IMR-90 (cell line): Measurements from ENCODE around the gene RAB11FIP4. TPM values are rescaled to one million over a fixed set of nuclear protein-coding genes. Genes with fewer than 3 reads are reported as not detected.

Experiments used
- ATAC-seq: fragments of 200-7000 bp; cut with Tn5 transposase; 2 replicates; pipeline ENCODE4 v1.9.1; 2020; ENCODE audit warnings: low read depth, mild to moderate bottlenecking, moderate library complexity
- BruUV-seq: library from RNA; stranded (reverse); fragments of 400-500 nt; replicated peaks from 2 replicates; lab custom pipeline; 2021; lab: Mats Ljungman, UMichigan
- CTCF ChIA-PET: fragments of 300-600 bp; formaldehyde crosslinking; extraction: SDS; loops from one replicate; lab custom pipeline; 2021; ENCODE audit warnings: antibody characterized with exemption; lab: Yijun Ruan, JAX
- POLR2A ChIA-PET: fragments of 300-600 bp; sonication (Branson Sonifier 250); formaldehyde crosslinking; loops from one replicate; lab custom pipeline; 2022; ENCODE audit warnings: antibody characterized with exemption; ENCODE audit not compliant: unreplicated experiment; lab: Charles Lee
- DNase-seq: peaks from one replicate; pipeline ENCODE4 v3.0.0; 2013
- H2AFZ ChIP-seq: replicated peaks from 2 replicates; pipeline ENCODE3; 2013; ENCODE audit warnings: low read length, mild to moderate bottlenecking; ENCODE audit not compliant: poor library complexity
- H2AK5ac ChIP-seq: 2 replicates; pipeline ENCODE4 v1.6.1; 2013; ENCODE audit warnings: low read depth, low read length, inconsistent platforms
- H2AK9ac ChIP-seq: replicated peaks from 2 replicates; pipeline ENCODE3; 2013; ENCODE audit warnings: mild to moderate bottlenecking, low read depth, low read length, moderate library complexity; ENCODE audit not compliant: poor library complexity
- H2BK120ac ChIP-seq: 2 replicates; pipeline ENCODE4 v1.6.1; 2013; ENCODE audit warnings: low read depth, low read length, inconsistent platforms
- H2BK15ac ChIP-seq: 3 replicates; pipeline ENCODE4 v1.6.1; 2013; ENCODE audit warnings: low read depth, low read length, inconsistent platforms
- H2BK20ac ChIP-seq: 2 replicates; pipeline ENCODE4 v1.6.1; 2013; ENCODE audit warnings: low read depth, mild to moderate bottlenecking, inconsistent platforms, low read length, moderate library complexity
- H2BK5ac ChIP-seq: 2 replicates; pipeline ENCODE4 v1.6.1; 2013; ENCODE audit warnings: mild to moderate bottlenecking, low read depth, low read length, inconsistent platforms; ENCODE audit not compliant: poor library complexity, severe bottlenecking
- H3K14ac ChIP-seq: replicated peaks from 2 replicates; pipeline ENCODE4 v1.6.1; 2013; ENCODE audit warnings: low read depth, low read length, inconsistent platforms
- H3K18ac ChIP-seq: 2 replicates; pipeline ENCODE4 v1.6.1; 2013; ENCODE audit warnings: low read depth, low read length, control low read depth
- H3K23ac ChIP-seq: 2 replicates; pipeline ENCODE4 v1.6.1; 2013; ENCODE audit warnings: low read depth, low read length, inconsistent platforms
- H3K27ac ChIP-seq: 2 replicates; pipeline ENCODE4 v1.5.1; 2013; ENCODE audit warnings: mild to moderate bottlenecking, control low read depth, low read length; ENCODE audit not compliant: insufficient read depth
- H3K27me3 ChIP-seq: 2 replicates; pipeline ENCODE4 v1.6.1; 2013; ENCODE audit warnings: low read length; ENCODE audit not compliant: control insufficient read depth, insufficient read depth
- H3K36me3 ChIP-seq: 2 replicates; pipeline ENCODE4 v1.6.1; 2013; ENCODE audit warnings: low read length, mixed read lengths; ENCODE audit not compliant: control insufficient read depth, insufficient read depth
- H3K4ac ChIP-seq: 2 replicates; pipeline ENCODE4 v1.6.1; 2013; ENCODE audit warnings: low read depth, low read length, inconsistent platforms
- H3K4me1 ChIP-seq: 2 replicates; pipeline ENCODE4 v1.6.1; 2013; ENCODE audit warnings: low read length, mixed read lengths; ENCODE audit not compliant: control insufficient read depth, insufficient read depth
- H3K4me2 ChIP-seq: 2 replicates; pipeline ENCODE4 v1.6.1; 2013; ENCODE audit warnings: low read depth, mild to moderate bottlenecking, control low read depth, low read length, moderate library complexity
- H3K4me3 ChIP-seq: 2 replicates; pipeline ENCODE4 v1.5.1; 2013; ENCODE audit warnings: low read depth, mild to moderate bottlenecking, control low read depth, low read length, moderate library complexity; ENCODE audit not compliant: insufficient read depth
- H3K56ac ChIP-seq: 2 replicates; pipeline ENCODE4 v1.6.1; 2013; ENCODE audit warnings: low read length, inconsistent platforms; ENCODE audit not compliant: insufficient read depth; ENCODE audit errors: extremely low read depth
- H3K79me1 ChIP-seq, 2 experiments: 2 replicates each; pipeline ENCODE4 v1.6.1; 2013; ENCODE audit warnings: low read length in 2 of 2, inconsistent platforms in 1 of 2, low read depth in 1 of 2
- H3K9ac ChIP-seq: 2 replicates; pipeline ENCODE4 v1.6.1; 2013; ENCODE audit warnings: low read depth, low read length, control low read depth
- H3K9me1 ChIP-seq: 2 replicates; pipeline ENCODE4 v1.6.1; 2013; ENCODE audit warnings: low read length, inconsistent platforms; ENCODE audit not compliant: insufficient read depth
- H3K9me3 ChIP-seq: 2 replicates; pipeline ENCODE4 v1.6.1; 2013; ENCODE audit warnings: low read length; ENCODE audit not compliant: control insufficient read depth, insufficient read depth
- H4K20me1 ChIP-seq: 2 replicates; pipeline ENCODE4 v1.6.1; 2013; ENCODE audit warnings: low read length, inconsistent platforms; ENCODE audit not compliant: insufficient read depth
- H4K5ac ChIP-seq: 2 replicates; pipeline ENCODE4 v1.6.1; 2013; ENCODE audit warnings: mild to moderate bottlenecking, low read depth, low read length, control low read depth
- H4K8ac ChIP-seq, 2 experiments: 2 replicates each; pipeline ENCODE4 v1.6.1; 2013; ENCODE audit warnings: low read depth in 2 of 2, low read length in 2 of 2, control low read depth in 1 of 2, inconsistent platforms in 1 of 2
- H4K91ac ChIP-seq: 2 replicates; pipeline ENCODE4 v1.6.1; 2013; ENCODE audit warnings: low read depth, low read length, inconsistent platforms; ENCODE audit not compliant: insufficient read depth
- FOS ChIP-seq: fragments of 150-350 bp; IDR thresholded peaks from 2 replicates; pipeline ENCODE4 v1.6.1; 2016; ENCODE audit warnings: low read depth, low read length
- RAD21 ChIP-seq: IDR thresholded peaks from 2 replicates; pipeline ENCODE4 v1.6.1; 2012; ENCODE audit warnings: low read length, improper control_type of control experiment
- RCOR1 ChIP-seq: IDR thresholded peaks from 2 replicates; pipeline ENCODE4 v1.6.1; 2012; ENCODE audit warnings: mild to moderate bottlenecking, low read length, improper control_type of control experiment; ENCODE audit not compliant: insufficient replicate concordance
- USF2 ChIP-seq: fragments of 150-350 bp; IDR thresholded peaks from 2 replicates; pipeline ENCODE4 v1.6.1; 2017; ENCODE audit warnings: mild to moderate bottlenecking, antibody characterized with exemption, low read length, low read depth
- WGBS, 2 experiments: methylation state at CpG; one replicate each; pipeline versions ENCODE4 v1.1.5 to v1.1.7; 2013; ENCODE audit warnings: missing lambda C conversion rate in 2 of 2; ENCODE audit not compliant: insufficient read length in 1 of 2; ENCODE audit errors: extremely low coverage in 2 of 2; 5-methylcytosine and 5-hydroxymethylcytosine counted together
- dilution Hi-C: fragments of 300-500 bp; cut with HindIII; formaldehyde crosslinking; loops from one replicate; pipeline ENCODE4 v1.14.3; 2018; ENCODE audit warnings: low sequenced_read_pairs; ENCODE audit not compliant: unreplicated experiment
- in situ Hi-C: fragments of 300-500 bp; cut with MboI; formaldehyde crosslinking; loops from 3 replicates; pipeline ENCODE4 v1.14.3; 2019; ENCODE audit warnings: low sequenced_read_pairs, inconsistent platforms, mixed read lengths
- intact Hi-C: fragments of 100-400 bp; cut with micrococcal nuclease; formaldehyde crosslinking; loops from 2 replicates; pipeline ENCODE4 v1.10.0; 2022
- polyA plus RNA-seq, 3 experiments: library from polyadenylated mRNA; depleted of rRNA; stranded (reverse); fragments of >200 nt; gene quantifications; 2 replicates each; pipeline ENCODE4 v1.2.3, GENCODE V29; 2012; ENCODE audit warnings: low replicate concordance in 1 of 3
- total RNA-seq: library from RNA; depleted of rRNA; stranded (reverse); fragments of >200 nt; gene quantifications from 2 replicates; pipeline ENCODE4 v1.2.3, GENCODE V29; 2012

The RAB11FIP4 gene
- total and polyA plus RNA-seq, 2 of the 4 experiments (the other 2 are of a cell fraction) = 0.68 to 1.1 TPM

- DNase-seq (no peak), ATAC-seq (no peak)
- H2AK5ac ChIP-seq = no peak overlapping the region
- no peak overlapping the region for H3K56ac ChIP-seq
- in situ Hi-C loops = no loop called here
- no peaks in the 10 kb centered on the region for H3K79me1 ChIP-seq
- no peak overlapping the region for H2BK5ac ChIP-seq
- no peak overlapping the region for H3K9ac ChIP-seq
- peaks cover 89% of the 10 kb centered on the region for H3K27me3 ChIP-seq
- H4K5ac ChIP-seq = no peak overlapping the region
- H4K20me1 ChIP-seq = no peaks in the 10 kb centered on the region
- H2AFZ ChIP-seq = no peak overlapping the region
- no peak overlapping the region for H2BK120ac ChIP-seq
- BruUV-seq = no TSS peak
- no peaks in the 10 kb centered on the region; the same call in 1 of the 2 replicates for H3K4me1 ChIP-seq
- ChIA-PET CTCF (no interaction called here), POLR2A (no interaction called here)
- no peak overlapping the region for H3K27ac ChIP-seq
- H3K4me2 ChIP-seq = no peak overlapping the region
- H4K91ac ChIP-seq = no peak overlapping the region
- no peaks in the 10 kb centered on the region for H3K9me3 ChIP-seq
- H4K8ac ChIP-seq = no peak overlapping the region
- dilution Hi-C loops = no loop called here
- TF ChIP-seq RCOR1 = no peak
- no peak for TF ChIP-seq RAD21
- no peak for TF ChIP-seq USF2
- TF ChIP-seq FOS = no peak
- no peak overlapping the region for H2BK20ac ChIP-seq
- no peak overlapping the region for H2BK15ac ChIP-seq
- H3K18ac ChIP-seq = no peak overlapping the region
- 56% methylated on average over 3 of the region's 11 CpGs; no CpG with 5 or more reads in 1 of the 2 experiments for WGBS, 2 experiments
- H3K4ac ChIP-seq = no peak overlapping the region
- no peak overlapping the region for H3K23ac ChIP-seq
- H3K4me3 ChIP-seq = no peak overlapping the region
- no peak overlapping the region for H2AK9ac ChIP-seq
- H3K14ac ChIP-seq = no peak overlapping the region
- H3K36me3 ChIP-seq = no peaks in the 10 kb centered on the region
- intact Hi-C loops = no loop called here
- H3K9me1 ChIP-seq = no peaks in the 10 kb centered on the region; the same call in 1 of the 2 replicates
These were observed 101.6 kb downstream of the RAB11FIP4 start for GRCh38 chr17:31492880-31493655.
